Body of pancreas (tissue), 4 donors: ENCODE data around the gene TRIM42. TPM values are rescaled to one million over a fixed set of nuclear protein-coding genes. Genes with fewer than 3 reads are reported as not detected.
A peak's percentile ranks its signal among the peaks of the same experiment; 100 is the strongest.

Experiments used
- ATAC-seq: fragments of 150-250 bp; one replicate; pipeline ENCODE4 v1.9.1; 2016
- DNase-seq, 4 donors: peaks; one replicate each; pipeline ENCODE4 v3.0.0-alpha.2; 2019
- H3K27ac ChIP-seq, 4 donors: fragments of 200-600 bp; sonication (generic); 1 replicate in 3 of 4; 2 replicates in 1 of 4; pipeline versions ENCODE4 v1.5.1 to v1.6.1; 2016 to 2019; ENCODE audit warnings: mild to moderate bottlenecking in 1 of 4, mixed read lengths in 1 of 4, moderate library complexity in 1 of 4
- H3K27me3 ChIP-seq, 2 donors: fragments of 200-600 bp; sonication (generic); one replicate each; pipeline ENCODE4 v1.6.0; 2016; ENCODE audit warnings: mild to moderate bottlenecking in 1 of 2
- H3K36me3 ChIP-seq, 2 donors: fragments of 200-600 bp; sonication (generic); replicated peaks in 1 of 2; 2 replicates each; pipeline ENCODE4 v1.5.1; 2016; ENCODE audit warnings: low read depth in 2 of 2; ENCODE audit not compliant: insufficient read depth in 1 of 2
- H3K4me1 ChIP-seq: fragments of 200-600 bp; sonication (generic); one replicate; pipeline ENCODE4 v1.6.0; 2016
- H3K4me3 ChIP-seq, 2 donors: fragments of 200-600 bp; sonication (generic); 1 replicate in 1 of 2; 2 replicates in 1 of 2; pipeline ENCODE4 v1.5.1; 2016 to 2019
- H3K9me3 ChIP-seq, 3 donors: fragments of 200-600 bp; sonication (generic); 1 replicate in 2 of 3; 2 replicates in 1 of 3; pipeline ENCODE4 v1.5.1; 2016
- POLR2A ChIP-seq, 3 donors: fragments of 450-650 bp; IDR thresholded peaks; one replicate each; pipeline ENCODE4 v1.6.1; 2016; ENCODE audit warnings: antibody characterized with exemption in 3 of 3, mild to moderate bottlenecking in 2 of 3
- WGBS, 2 donors: methylation state at CpG; one replicate each; pipeline ENCODE4 v1.1.5; 2017; 5-methylcytosine and 5-hydroxymethylcytosine counted together
- intact Hi-C: fragments of 100-400 bp; cut with DNase I; formaldehyde crosslinking; loops from one replicate; pipeline ENCODE4 v1.15.1; 2023
- total RNA-seq, 2 donors: library from RNA; depleted of rRNA; stranded (reverse); fragments of >200 nt; gene quantifications; one replicate each; pipeline ENCODE4 v1.1.0, GENCODE V29; 2016
- TF ChIP-seq, protein P1 (sequence below), 7 experiments: fragments of 450-650 bp in 4 of 7; fragments of 200-600 bp in 3 of 7; sonication (generic) in 3 of 7; IDR thresholded peaks; one replicate each; pipeline ENCODE4 v1.5.1; 2016 to 2019; ENCODE audit warnings: antibody characterized with exemption in 7 of 7

Gene TRIM42
- total RNA-seq, 2 donors from 2014 or later = not detected

DNA sequence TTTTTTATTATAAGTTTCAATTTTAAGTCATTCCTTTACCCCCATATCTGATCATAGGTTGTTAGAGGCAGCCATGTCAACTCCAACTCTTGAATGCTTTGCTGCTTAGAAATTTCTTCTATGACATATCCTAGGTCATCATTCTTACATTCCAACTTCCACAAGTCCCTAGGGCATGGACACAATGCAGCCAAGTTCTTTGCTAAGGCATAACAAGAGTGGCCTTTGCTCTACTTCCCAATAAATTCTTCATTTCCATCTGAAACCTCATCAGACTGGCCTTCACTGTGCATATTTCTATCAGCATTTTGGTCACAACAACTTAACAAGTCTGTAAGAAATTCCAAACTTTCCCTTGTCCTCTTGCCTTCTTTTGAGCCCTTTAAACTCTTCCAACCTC lies 28.5 kb downstream of the TRIM42 start:
- Histone ChIP-seq H3K27ac (no peak overlapping the region), H3K36me3 (no peaks in the 10 kb centered on the region), H3K27me3 (no peaks in the 10 kb centered on the region), H3K9me3 (no peaks in the 10 kb centered on the region), H3K4me3 (no peak overlapping the region), H3K4me1 (peaks cover 13% of the 10 kb centered on the region)
- TF ChIP-seq POLR2A (IDR thresholded peaks at IDR 0.05) = no peak
- TF ChIP-seq, protein P1, sequence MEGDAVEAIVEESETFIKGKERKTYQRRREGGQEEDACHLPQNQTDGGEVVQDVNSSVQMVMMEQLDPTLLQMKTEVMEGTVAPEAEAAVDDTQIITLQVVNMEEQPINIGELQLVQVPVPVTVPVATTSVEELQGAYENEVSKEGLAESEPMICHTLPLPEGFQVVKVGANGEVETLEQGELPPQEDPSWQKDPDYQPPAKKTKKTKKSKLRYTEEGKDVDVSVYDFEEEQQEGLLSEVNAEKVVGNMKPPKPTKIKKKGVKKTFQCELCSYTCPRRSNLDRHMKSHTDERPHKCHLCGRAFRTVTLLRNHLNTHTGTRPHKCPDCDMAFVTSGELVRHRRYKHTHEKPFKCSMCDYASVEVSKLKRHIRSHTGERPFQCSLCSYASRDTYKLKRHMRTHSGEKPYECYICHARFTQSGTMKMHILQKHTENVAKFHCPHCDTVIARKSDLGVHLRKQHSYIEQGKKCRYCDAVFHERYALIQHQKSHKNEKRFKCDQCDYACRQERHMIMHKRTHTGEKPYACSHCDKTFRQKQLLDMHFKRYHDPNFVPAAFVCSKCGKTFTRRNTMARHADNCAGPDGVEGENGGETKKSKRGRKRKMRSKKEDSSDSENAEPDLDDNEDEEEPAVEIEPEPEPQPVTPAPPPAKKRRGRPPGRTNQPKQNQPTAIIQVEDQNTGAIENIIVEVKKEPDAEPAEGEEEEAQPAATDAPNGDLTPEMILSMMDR (IDR thresholded peaks at IDR 0.05) = no peak
- no peak for ATAC-seq
- DNase-seq = no peak
- intact Hi-C loops = no loop called here

DNA sequence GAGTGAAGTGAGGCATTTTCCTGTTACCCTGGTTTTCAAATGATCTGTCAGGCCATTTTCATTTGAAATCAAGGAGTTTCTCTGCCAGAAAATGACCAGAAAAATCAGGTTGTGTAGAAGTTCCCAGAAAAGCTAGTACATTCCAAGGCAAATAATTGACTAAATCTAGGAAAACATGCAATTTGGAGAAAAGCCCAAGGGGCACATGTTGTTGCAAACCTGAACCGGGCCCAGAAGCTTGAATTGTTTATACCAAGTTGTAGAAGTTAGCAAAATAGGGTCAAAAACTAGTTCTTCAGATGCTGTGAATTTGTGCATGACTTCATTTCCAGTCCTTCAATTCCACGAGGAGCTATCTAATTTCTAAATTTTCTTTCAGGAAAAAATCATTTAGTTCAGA lies 31.0 kb downstream of the TRIM42 start:
- no peak for DNase-seq
- TF ChIP-seq POLR2A (IDR thresholded peaks at IDR 0.05) = no peak
- TF ChIP-seq, protein P1 (IDR thresholded peaks at IDR 0.05) = no peak
- H3K36me3 ChIP-seq = no peaks in the 10 kb centered on the region
- H3K9me3 ChIP-seq = no peaks in the 10 kb centered on the region
- no peak overlapping the region for H3K4me3 ChIP-seq
- 28 to 37% methylated on average over 2 of the region's 2 CpGs for WGBS, 2 donors
- intact Hi-C loops = no loop called here
- H3K4me1 ChIP-seq = peaks cover 13% of the 10 kb centered on the region
- no peaks in the 10 kb centered on the region for H3K27me3 ChIP-seq
- no peak overlapping the region for H3K27ac ChIP-seq
- peak; percentile 52 for ATAC-seq

DNA sequence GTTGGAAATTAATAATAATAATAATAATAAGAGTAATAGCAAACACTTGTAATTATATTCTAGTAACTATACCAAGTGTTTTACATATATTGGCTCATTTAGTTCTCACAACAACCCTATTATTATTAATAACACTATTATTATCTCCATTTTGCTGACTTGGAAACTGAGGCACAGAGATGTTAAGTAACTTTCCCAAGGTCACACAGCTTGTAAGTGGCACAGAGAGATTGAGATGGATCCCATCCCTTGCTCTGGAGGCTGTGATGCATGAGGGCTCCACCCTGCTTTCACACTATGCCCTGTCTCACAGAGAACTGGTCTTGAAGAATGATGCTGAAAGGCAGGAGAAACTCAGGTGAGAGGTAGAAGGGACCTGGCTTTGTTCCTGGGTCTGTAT lies 31.9 kb downstream of the TRIM42 start:
- H3K27ac ChIP-seq = no peak overlapping the region
- DNase-seq (no peak), ATAC-seq (no peak)
- intact Hi-C loops = no loop called here
- H3K4me3 ChIP-seq = no peak overlapping the region
- H3K27me3 ChIP-seq = no peaks in the 10 kb centered on the region
- H3K36me3 ChIP-seq = no peaks in the 10 kb centered on the region
- H3K9me3 ChIP-seq = no peaks in the 10 kb centered on the region
- no peak for TF ChIP-seq POLR2A (IDR thresholded peaks at IDR 0.05)
- TF ChIP-seq, protein P1 (IDR thresholded peaks at IDR 0.05) = no peak
- peaks cover 14% of the 10 kb centered on the region for H3K4me1 ChIP-seq

DNA sequence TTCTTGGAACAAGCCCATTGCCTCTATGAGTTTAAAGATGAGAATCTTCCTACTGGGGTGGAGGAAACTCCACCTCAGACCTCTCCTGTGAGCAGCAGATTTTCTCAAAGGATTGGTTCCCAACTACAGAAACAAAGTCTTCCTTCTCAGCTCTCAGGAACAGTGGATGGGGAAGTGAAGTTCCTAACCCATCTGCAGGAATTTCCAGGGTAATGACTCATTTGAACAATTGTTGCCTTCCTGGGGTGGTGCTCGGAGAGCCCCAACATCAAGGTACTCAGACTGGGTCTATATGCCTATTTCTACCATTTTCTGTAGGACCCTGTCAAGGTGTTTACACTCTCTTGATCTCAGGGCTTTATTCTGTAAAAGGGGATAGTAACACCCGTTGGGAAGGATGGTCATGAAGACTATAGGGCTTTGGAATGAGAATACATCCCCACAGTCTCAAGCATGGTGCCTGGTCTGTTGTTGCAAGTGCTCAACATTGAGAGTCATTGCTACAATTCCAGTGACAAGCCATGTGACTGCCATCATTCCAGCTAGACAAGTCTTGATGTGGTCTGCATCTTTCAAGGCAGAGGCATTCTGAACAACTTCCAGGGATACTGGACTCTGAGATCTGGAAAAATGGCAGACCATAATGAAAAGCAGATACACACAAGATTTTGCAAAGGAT lies 33.0 kb downstream of the TRIM42 start:
- TF ChIP-seq POLR2A (IDR thresholded peaks at IDR 0.05) = no peak
- TF ChIP-seq, protein P1 (IDR thresholded peaks at IDR 0.05) = no peak
- Histone ChIP-seq H3K4me3 (no peak overlapping the region), H3K27me3 (no peaks in the 10 kb centered on the region), H3K27ac (no peak overlapping the region), H3K9me3 (no peaks in the 10 kb centered on the region), H3K36me3 (no peaks in the 10 kb centered on the region), H3K4me1 (peaks cover 20% of the 10 kb centered on the region)
- intact Hi-C loops = no loop called here
- DNase-seq (no peak), ATAC-seq (no peak)
- 77 to 86% methylated on average over 2 of the region's 2 CpGs for WGBS, 2 donors

DNA sequence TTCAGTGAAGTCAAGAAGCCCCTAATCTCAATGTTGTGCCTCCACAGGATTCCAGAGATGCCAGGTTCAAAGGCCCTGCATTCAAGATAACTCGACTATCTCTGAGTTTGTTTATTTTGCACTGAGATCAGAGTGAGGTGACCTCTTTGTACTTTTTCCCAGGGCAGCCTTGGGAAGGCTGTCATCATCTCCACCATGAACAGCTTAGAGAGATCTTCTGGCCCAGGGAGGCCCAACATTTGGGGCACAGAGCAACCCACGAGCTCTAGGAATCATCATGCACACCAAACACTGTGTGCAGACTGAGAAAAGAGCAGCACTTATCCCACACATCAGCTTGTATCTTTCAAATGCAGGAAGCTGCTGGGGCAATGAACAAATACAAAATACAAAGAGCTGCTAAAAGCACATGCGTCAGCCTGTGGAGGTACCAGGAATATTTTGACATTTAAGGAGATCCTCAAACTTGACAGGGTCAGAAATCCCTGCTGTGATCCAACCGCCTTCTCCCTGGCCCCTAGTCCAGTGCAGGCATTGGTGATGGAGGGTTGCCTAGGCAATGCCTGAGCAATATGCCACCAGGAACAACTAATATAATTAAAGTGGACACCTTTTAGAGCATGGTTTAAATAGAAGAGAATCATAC lies 33.6 kb downstream of the TRIM42 start:
- H3K4me3 ChIP-seq = no peak overlapping the region
- H3K4me1 ChIP-seq = peaks cover 20% of the 10 kb centered on the region
- H3K27me3 ChIP-seq = no peaks in the 10 kb centered on the region
- TF ChIP-seq, protein P1 (IDR thresholded peaks at IDR 0.05) = no peak
- no peak for TF ChIP-seq POLR2A (IDR thresholded peaks at IDR 0.05)
- intact Hi-C loops = no loop called here
- no peak overlapping the region for H3K27ac ChIP-seq
- DNase-seq = no peak
- no peak for ATAC-seq
- H3K36me3 ChIP-seq = no peaks in the 10 kb centered on the region
- 62 to 63% methylated on average over 4 of the region's 4 CpGs for WGBS, 2 donors
- H3K9me3 ChIP-seq = no peaks in the 10 kb centered on the region
